ENCODE results near the gene EPHA3.

The EPHA3 gene

GRCh38 chr3:89364314-89364713, 256.9 kb downstream of the EPHA3 start:
- ChIA-PET CTCF (no interaction called here), POLR2A (no interaction called here)
- Histone ChIP-seq H3K27ac (ENCODE audit: extremely low read depth, low read depth, low read length) (no peak overlapping the region), H3K4me3 (ENCODE audit: low read depth, low read length) (no peak overlapping the region), H3K36me3 (ENCODE audit: control insufficient read depth in 2 of 2, insufficient read depth in 1 of 2, low read length in 2 of 2) (no peaks in the 10 kb centered on the region), H3K9me3 (ENCODE audit: control insufficient read depth, insufficient read depth, low read depth, low read length) (no peaks in the 10 kb centered on the region), H3K4me1 (ENCODE audit: control insufficient read depth, insufficient read depth, low read length) (peaks cover 2% of the 10 kb centered on the region; the same call in 1 of the 2 replicates)
- TF ChIP-seq ZNF174 (tag by site-specific recombination; IDR thresholded peaks at IDR 0.05), result no peak
- no peak for TF ChIP-seq ZNF639 (tag by site-specific recombination; IDR thresholded peaks at IDR 0.05)
- no peak for TF ChIP-seq ZNF768 (tag by site-specific recombination; IDR thresholded peaks at IDR 0.05)

DNA sequence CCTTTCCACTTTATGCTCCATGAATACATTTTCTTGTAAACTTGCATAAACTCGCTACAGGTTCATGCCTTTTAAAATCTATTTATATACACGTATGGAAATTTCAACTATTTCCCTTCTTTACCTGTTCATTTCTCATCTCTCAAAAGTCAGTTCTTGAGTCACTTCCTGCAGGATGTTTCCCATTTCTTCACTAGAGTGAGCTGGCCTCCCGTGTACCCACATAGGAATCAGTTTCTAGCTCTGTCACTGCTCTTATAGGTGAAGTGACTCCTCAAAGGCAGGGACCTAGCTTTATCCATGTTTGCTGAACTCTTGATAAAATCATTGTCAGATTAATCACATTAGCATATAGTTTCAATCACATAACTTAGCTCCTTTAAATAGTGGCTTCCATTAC, 259.7 kb downstream of the EPHA3 start:
- ChIA-PET POLR2A (no interaction called here), CTCF (no interaction called here)
- TF ChIP-seq ZNF37A (tag by site-specific recombination; IDR thresholded peaks at IDR 0.05) (no peak), GLI4 (tag by site-specific recombination; IDR thresholded peaks at IDR 0.05) (no peak), HOXD13 (CRISPR knock-in tag; IDR thresholded peaks at IDR 0.05; ENCODE audit: borderline replicate concordance) (no peak), ZNF174 (tag by site-specific recombination; IDR thresholded peaks at IDR 0.05) (no peak), YY1 (tag by site-specific recombination; IDR thresholded peaks at IDR 0.05) (no peak), ZNF157 (tag by site-specific recombination; IDR thresholded peaks at IDR 0.05) (no peak), ZFP3 (tag by site-specific recombination; IDR thresholded peaks at IDR 0.05; ENCODE audit: low read depth) (no peak), TCF7L2 (IDR thresholded peaks at IDR 0.05; ENCODE audit: borderline replicate concordance, low read depth, low read length) (no peak), ZNF214 (tag by site-specific recombination; IDR thresholded peaks at IDR 0.05; ENCODE audit: borderline replicate concordance) (no peak), ZNF398 (tag by site-specific recombination; IDR thresholded peaks at IDR 0.05) (no peak), ZNF626 (tag by site-specific recombination; IDR thresholded peaks at IDR 0.05) (no peak), ZSCAN23 (tag by site-specific recombination; IDR thresholded peaks at IDR 0.05) (no peak), ZNF433 (tag by site-specific recombination; IDR thresholded peaks at IDR 0.05; ENCODE audit: low read depth) (no peak), ZBTB48 (tag by site-specific recombination; IDR thresholded peaks at IDR 0.05) (no peak), CTCF (tag by site-specific recombination; IDR thresholded peaks at IDR 0.05) (no peak), ZNF341 (tag by site-specific recombination; IDR thresholded peaks at IDR 0.05; ENCODE audit: low read depth) (no peak), ZNF350 (tag by site-specific recombination; IDR thresholded peaks at IDR 0.05) (no peak)
- TF ChIP-seq, protein P1, sequence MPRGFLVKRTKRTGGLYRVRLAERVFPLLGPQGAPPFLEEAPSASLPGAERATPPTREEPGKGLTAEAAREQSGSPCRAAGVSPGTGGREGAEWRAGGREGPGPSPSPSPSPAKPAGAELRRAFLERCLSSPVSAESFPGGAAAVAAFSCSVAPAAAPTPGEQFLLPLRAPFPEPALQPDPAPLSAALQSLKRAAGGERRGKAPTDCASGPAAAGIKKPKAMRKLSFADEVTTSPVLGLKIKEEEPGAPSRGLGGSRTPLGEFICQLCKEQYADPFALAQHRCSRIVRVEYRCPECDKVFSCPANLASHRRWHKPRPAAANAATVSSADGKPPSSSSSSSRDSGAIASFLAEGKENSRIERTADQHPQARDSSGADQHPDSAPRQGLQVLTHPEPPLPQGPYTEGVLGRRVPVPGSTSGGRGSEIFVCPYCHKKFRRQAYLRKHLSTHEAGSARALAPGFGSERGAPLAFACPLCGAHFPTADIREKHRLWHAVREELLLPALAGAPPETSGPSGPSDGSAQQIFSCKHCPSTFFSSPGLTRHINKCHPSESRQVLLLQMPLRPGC (tag by site-specific recombination; IDR thresholded peaks at IDR 0.05), result no peak
- TF ChIP-seq, protein P2, sequence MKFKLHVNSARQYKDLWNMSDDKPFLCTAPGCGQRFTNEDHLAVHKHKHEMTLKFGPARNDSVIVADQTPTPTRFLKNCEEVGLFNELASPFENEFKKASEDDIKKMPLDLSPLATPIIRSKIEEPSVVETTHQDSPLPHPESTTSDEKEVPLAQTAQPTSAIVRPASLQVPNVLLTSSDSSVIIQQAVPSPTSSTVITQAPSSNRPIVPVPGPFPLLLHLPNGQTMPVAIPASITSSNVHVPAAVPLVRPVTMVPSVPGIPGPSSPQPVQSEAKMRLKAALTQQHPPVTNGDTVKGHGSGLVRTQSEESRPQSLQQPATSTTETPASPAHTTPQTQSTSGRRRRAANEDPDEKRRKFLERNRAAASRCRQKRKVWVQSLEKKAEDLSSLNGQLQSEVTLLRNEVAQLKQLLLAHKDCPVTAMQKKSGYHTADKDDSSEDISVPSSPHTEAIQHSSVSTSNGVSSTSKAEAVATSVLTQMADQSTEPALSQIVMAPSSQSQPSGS (tag by site-specific recombination; IDR thresholded peaks at IDR 0.05; ENCODE audit: low read depth), result no peak
- no peaks in the 10 kb centered on the region for H3K36me3 ChIP-seq (ENCODE audit: control insufficient read depth in 2 of 2, insufficient read depth in 1 of 2, low read length in 2 of 2)
- H3K27ac ChIP-seq (ENCODE audit: extremely low read depth, low read depth, low read length), result no peak overlapping the region
- H3K4me1 ChIP-seq (ENCODE audit: control insufficient read depth, insufficient read depth, low read length), result peaks cover 2% of the 10 kb centered on the region; the same call in 1 of the 2 replicates
- H3K9me3 ChIP-seq (ENCODE audit: control insufficient read depth, insufficient read depth, low read depth, low read length), result no peaks in the 10 kb centered on the region
- H3K4me3 ChIP-seq (ENCODE audit: low read depth, low read length), result no peak overlapping the region
